K562 (cell line): Measurements from ENCODE around the gene DLST. TPM values are rescaled to one million over a fixed set of nuclear protein-coding genes. Genes with fewer than 3 reads are reported as not detected.

Source experiments
- ATAC-seq: fragments of 200-7000 bp; cut with Tn5 transposase; 3 replicates; pipeline ENCODE4 v1.9.1; 2020; ENCODE audit warnings: moderate library complexity
- BruUV-seq: library from RNA; stranded (reverse); fragments of 400-500 nt; replicated peaks from 2 replicates; lab custom pipeline; 2021; lab: Mats Ljungman, UMichigan
- CTCF ChIA-PET: fragments of 300-600 bp; formaldehyde crosslinking; extraction: SDS; loops from one replicate; lab custom pipeline; 2021; ENCODE audit warnings: low intra/inter-chr PET ratio; lab: Yijun Ruan, JAX
- POLR2A ChIA-PET: fragments of 300-600, 350-650 bp; sonication (Branson Sonifier 250); formaldehyde crosslinking; extraction: SDS; loops from one replicate; lab custom pipeline; 2021; ENCODE audit warnings: antibody characterized with exemption, inconsistent platforms; lab: Yijun Ruan, JAX
- DNase-seq, 4 experiments: peaks; one replicate each; pipeline versions ENCODE4 v3.0.0 to v3.0.0-alpha.2; 2011 to 2018; ENCODE audit warnings: low spot score in 3 of 4, mixed read lengths in 3 of 4; ENCODE audit errors: extremely low read depth in 1 of 4
- FAIRE-seq: peaks from 2 replicates; lab custom pipeline; 2011; peaks lifted over from hg19 to GRCh38; lab: Jason Lieb, UNC
- H2AFZ ChIP-seq: 2 replicates; pipeline ENCODE4 v1.6.0; 2011; ENCODE audit warnings: low read depth, low read length, control low read depth, inconsistent platforms
- H3K27ac ChIP-seq: fragments of 200-600 bp; 3 replicates; pipeline ENCODE4 v1.8.0; 2011; ENCODE audit warnings: low read depth, mild to moderate bottlenecking, control low read depth, inconsistent platforms, low read length, moderate library complexity, mixed read lengths; ENCODE audit errors: extremely low read depth
- H3K27me3 ChIP-seq, 2 experiments: fragments of 300-600 bp in 1 of 2; 2 replicates in 1 of 2; 3 replicates in 1 of 2; pipeline versions ENCODE4 v1.6.0 to v1.8.0; 2011; ENCODE audit warnings: inconsistent platforms in 2 of 2, low read length in 2 of 2, mild to moderate bottlenecking in 1 of 2, mixed read lengths in 1 of 2, moderate library complexity in 1 of 2; ENCODE audit not compliant: control insufficient read depth in 2 of 2, insufficient read depth in 2 of 2
- H3K36me3 ChIP-seq: fragments of 300-600 bp; 3 replicates; pipeline ENCODE4 v1.8.0; 2011; ENCODE audit warnings: mild to moderate bottlenecking, low read length, inconsistent platforms; ENCODE audit not compliant: control insufficient read depth, insufficient read depth
- H3K4me1 ChIP-seq, 2 experiments: fragments of 200-600 bp in 1 of 2; replicated peaks in 1 of 2; 2 replicates in 1 of 2; 3 replicates in 1 of 2; pipeline versions ENCODE4 v1.5.1 to v1.8.0; 2011; ENCODE audit warnings: inconsistent platforms in 2 of 2, low read length in 2 of 2, mild to moderate bottlenecking in 1 of 2, mixed read lengths in 1 of 2, moderate library complexity in 1 of 2; ENCODE audit not compliant: control insufficient read depth in 2 of 2, insufficient read depth in 2 of 2
- H3K4me2 ChIP-seq: 2 replicates; pipeline ENCODE4 v1.6.1; 2011; ENCODE audit warnings: low read length, control low read depth, inconsistent platforms, mixed read lengths; ENCODE audit not compliant: insufficient read depth
- H3K4me3 ChIP-seq: fragments of 200-600 bp; sonication (generic), shearing (Covaris generic); 2 replicates; pipeline ENCODE4 v1.5.1; 2016; ENCODE audit warnings: control low read depth, inconsistent platforms
- H3K79me2 ChIP-seq: fragments of 200-600 bp; 3 replicates; pipeline ENCODE4 v1.8.0; 2011; ENCODE audit warnings: low read length, inconsistent platforms; ENCODE audit not compliant: control insufficient read depth, insufficient read depth
- H3K9ac ChIP-seq, 2 experiments: 2 replicates each; pipeline versions ENCODE4 v1.6.0 to v1.6.1; 2011; ENCODE audit warnings: low read depth in 2 of 2, low read length in 2 of 2, control low read depth in 1 of 2, inconsistent platforms in 1 of 2, mild to moderate bottlenecking in 1 of 2, mixed read lengths in 1 of 2; ENCODE audit not compliant: insufficient read depth in 1 of 2
- H3K9me1 ChIP-seq: one replicate; pipeline ENCODE4 v1.6.0; 2011; ENCODE audit warnings: inconsistent platforms, mild to moderate bottlenecking, low read length, moderate library complexity; ENCODE audit not compliant: control insufficient read depth, insufficient read depth
- H3K9me3 ChIP-seq: replicated peaks from 2 replicates; pipeline ENCODE4 v1.5.1; 2011; ENCODE audit warnings: low read depth, low read length, inconsistent platforms; ENCODE audit not compliant: control insufficient read depth, insufficient read depth
- H4K20me1 ChIP-seq: replicated peaks from 2 replicates; pipeline ENCODE4 v1.6.1; 2011; ENCODE audit warnings: low read length, inconsistent platforms, mixed read lengths; ENCODE audit not compliant: control insufficient read depth, insufficient read depth
- CCNT2 ChIP-seq: IDR thresholded peaks from 2 replicates; pipeline ENCODE4 v1.6.1; 2011; ENCODE audit warnings: borderline replicate concordance, low read depth, mild to moderate bottlenecking, moderate library complexity, mixed read lengths, low read length; ENCODE audit not compliant: insufficient read length; ENCODE audit errors: extremely low read depth
- CHD4 ChIP-seq: fragments of 200-600 bp; sonication (generic); IDR thresholded peaks from 3 replicates; pipeline ENCODE4 v1.6.1; 2012; ENCODE audit warnings: low read depth, mild to moderate bottlenecking, mixed read lengths, low read length, inconsistent platforms; ENCODE audit not compliant: insufficient read depth, insufficient replicate concordance, poor library complexity, severe bottlenecking
- ELF1 ChIP-seq: fragments of 200-800 bp; sonication (Bioruptor generic); IDR thresholded peaks from 2 replicates; pipeline ENCODE4 v1.6.1; 2016; ENCODE audit warnings: missing genetic modification characterization, missing compliant biosample characterization
- NR3C1 ChIP-seq: sonication (generic); formaldehyde crosslinking; IDR thresholded peaks from 2 replicates; pipeline ENCODE4 v1.8.1; 2022; ENCODE audit warnings: missing genetic modification reagents
- RAD51 ChIP-seq: fragments of 450-650 bp; IDR thresholded peaks from 2 replicates; pipeline ENCODE4 v1.7.1; 2016; ENCODE audit warnings: low read depth, mild to moderate bottlenecking, borderline replicate concordance
- WHSC1 ChIP-seq: IDR thresholded peaks from one replicate; pipeline ENCODE4 v1.6.1; 2012; ENCODE audit warnings: low read length, control low read depth, inconsistent platforms
- ZNF184 ChIP-seq: sonication (generic); formaldehyde crosslinking; IDR thresholded peaks from 2 replicates; pipeline ENCODE4 v1.5.0; 2020; ENCODE audit warnings: missing genetic modification reagents
- WGBS: fragments of 100-300 bp; shearing (Covaris generic); methylation state at CpG from one replicate; pipeline ENCODE4 v1.1.6; 2016; ENCODE audit warnings: low coverage, mixed read lengths; ENCODE audit not compliant: insufficient coverage; ENCODE audit errors: missing lambda C conversion rate; 5-methylcytosine and 5-hydroxymethylcytosine counted together
- in situ Hi-C: fragments of 300-500 bp; cut with MboI; formaldehyde crosslinking; loops from 4 replicates; pipeline ENCODE4 v1.15.0; 2018; ENCODE audit warnings: inconsistent platforms, mixed read lengths
- intact Hi-C: fragments of 100-400 bp; cut with micrococcal nuclease; formaldehyde crosslinking; loops from 2 replicates; pipeline ENCODE4 v1.14.2; 2022
- polyA plus RNA-seq, 8 experiments: library from polyadenylated mRNA; depleted of rRNA in 4 of 8; stranded (reverse) in 5 of 8; unstranded in 3 of 8; fragments of >200 nt; fragmentation: Nextera tagmentation in 2 of 8; fragmentation: Illumina TruSeq in 1 of 8; extraction: Ambion mirVana in 2 of 8; extraction: Trizol in 1 of 8; gene quantifications; 2 replicates each; pipeline versions ENCODE4 v1.2.1 to v1.2.3, GENCODE V29; 2011 to 2014; ENCODE audit warnings: inconsistent platforms in 1 of 8, missing spikeins in 1 of 8
- total RNA-seq, 7 experiments: library from RNA; depleted of rRNA in 6 of 7; stranded (reverse); fragments of >200 nt in 6 of 7; fragmentation: Illumina TruSeq in 2 of 7; extraction: Trizol in 2 of 7; gene quantifications; 2 replicates each; pipeline versions ENCODE4 v1.2.1 to v1.2.3, GENCODE V29; 2011 to 2021; ENCODE audit warnings: low replicate concordance in 1 of 7
- TF ChIP-seq, protein P1 (sequence below): sonication (generic); formaldehyde crosslinking; IDR thresholded peaks from 2 replicates; pipeline ENCODE4 v1.8.0; 2023; ENCODE audit warnings: mild to moderate bottlenecking, missing genetic modification reagents
- TF ChIP-seq, protein P2 (sequence below): fragments of 450-650 bp; formaldehyde crosslinking; conservative IDR thresholded peaks from 2 replicates; pipeline ENCODE4 v1.4.0; 2022; ENCODE audit warnings: mild to moderate bottlenecking, missing genetic modification characterization

The DLST gene
- total and polyA plus RNA-seq, 9 of the 15 experiments (the other 6 are each of a cell fraction or from before 2014, with no cell fraction given), result 3.0 to 73.7 (median 45.4) TPM

DNA sequence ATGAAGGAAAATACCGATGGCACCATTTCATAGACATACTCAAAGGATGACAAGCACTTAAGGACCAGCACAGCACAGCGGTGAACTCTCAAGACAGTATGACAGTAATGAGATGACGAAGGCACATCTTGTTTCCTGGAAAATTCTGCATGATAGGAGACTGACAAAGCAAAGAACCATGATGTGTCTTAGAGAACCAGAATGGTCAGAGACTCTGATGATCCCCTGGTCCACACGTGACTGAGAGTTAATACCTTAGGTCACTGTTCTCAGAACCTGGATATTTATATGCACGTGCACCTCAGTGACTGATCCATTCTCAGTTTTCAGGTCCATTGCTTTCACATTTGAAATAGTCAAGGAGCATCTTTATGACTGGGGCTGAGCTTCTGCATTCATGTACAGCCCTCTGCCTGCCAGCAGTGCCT, 41.1 kb upstream of the DLST start:
- Histone ChIP-seq H2AFZ (no peak overlapping the region), H3K9ac (no peak overlapping the region), H3K4me1 (no peaks in the 10 kb centered on the region), H3K4me3 (no peak overlapping the region), H3K4me2 (no peak overlapping the region), H3K9me1 (no peaks in the 10 kb centered on the region), H3K27me3 (no peaks in the 10 kb centered on the region), H3K36me3 (peaks cover 17% of the 10 kb centered on the region; the same call in 2 of the 3 replicates), H3K9me3 (no peaks in the 10 kb centered on the region), H3K27ac (no peak overlapping the region)
- WGBS, result 52% methylated on average over 5 of the region's 5 CpGs
- ChIA-PET CTCF (no interaction called here), POLR2A (interaction anchor here (1.4 kb wide), 1 partner anchor 12 kb away, joined by 4 read pairs; no protein-coding TSS in a partner anchor)
- intact Hi-C loops, result no loop called here
- no peak for ATAC-seq
- no peak for FAIRE-seq
- no peak for DNase-seq
- no peak for TF ChIP-seq NR3C1 (CRISPR knock-in tag)
- TF ChIP-seq WHSC1, result no peak
- no peak for TF ChIP-seq ZNF184 (CRISPR knock-in tag)
- no peak for TF ChIP-seq CHD4
- TF ChIP-seq ELF1, result no peak
- TF ChIP-seq CCNT2, result no peak
- TF ChIP-seq, protein P1, sequence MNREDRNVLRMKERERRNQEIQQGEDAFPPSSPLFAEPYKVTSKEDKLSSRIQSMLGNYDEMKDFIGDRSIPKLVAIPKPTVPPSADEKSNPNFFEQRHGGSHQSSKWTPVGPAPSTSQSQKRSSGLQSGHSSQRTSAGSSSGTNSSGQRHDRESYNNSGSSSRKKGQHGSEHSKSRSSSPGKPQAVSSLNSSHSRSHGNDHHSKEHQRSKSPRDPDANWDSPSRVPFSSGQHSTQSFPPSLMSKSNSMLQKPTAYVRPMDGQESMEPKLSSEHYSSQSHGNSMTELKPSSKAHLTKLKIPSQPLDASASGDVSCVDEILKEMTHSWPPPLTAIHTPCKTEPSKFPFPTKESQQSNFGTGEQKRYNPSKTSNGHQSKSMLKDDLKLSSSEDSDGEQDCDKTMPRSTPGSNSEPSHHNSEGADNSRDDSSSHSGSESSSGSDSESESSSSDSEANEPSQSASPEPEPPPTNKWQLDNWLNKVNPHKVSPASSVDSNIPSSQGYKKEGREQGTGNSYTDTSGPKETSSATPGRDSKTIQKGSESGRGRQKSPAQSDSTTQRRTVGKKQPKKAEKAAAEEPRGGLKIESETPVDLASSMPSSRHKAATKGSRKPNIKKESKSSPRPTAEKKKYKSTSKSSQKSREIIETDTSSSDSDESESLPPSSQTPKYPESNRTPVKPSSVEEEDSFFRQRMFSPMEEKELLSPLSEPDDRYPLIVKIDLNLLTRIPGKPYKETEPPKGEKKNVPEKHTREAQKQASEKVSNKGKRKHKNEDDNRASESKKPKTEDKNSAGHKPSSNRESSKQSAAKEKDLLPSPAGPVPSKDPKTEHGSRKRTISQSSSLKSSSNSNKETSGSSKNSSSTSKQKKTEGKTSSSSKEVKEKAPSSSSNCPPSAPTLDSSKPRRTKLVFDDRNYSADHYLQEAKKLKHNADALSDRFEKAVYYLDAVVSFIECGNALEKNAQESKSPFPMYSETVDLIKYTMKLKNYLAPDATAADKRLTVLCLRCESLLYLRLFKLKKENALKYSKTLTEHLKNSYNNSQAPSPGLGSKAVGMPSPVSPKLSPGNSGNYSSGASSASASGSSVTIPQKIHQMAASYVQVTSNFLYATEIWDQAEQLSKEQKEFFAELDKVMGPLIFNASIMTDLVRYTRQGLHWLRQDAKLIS, result no peak
- TF ChIP-seq, protein P2, sequence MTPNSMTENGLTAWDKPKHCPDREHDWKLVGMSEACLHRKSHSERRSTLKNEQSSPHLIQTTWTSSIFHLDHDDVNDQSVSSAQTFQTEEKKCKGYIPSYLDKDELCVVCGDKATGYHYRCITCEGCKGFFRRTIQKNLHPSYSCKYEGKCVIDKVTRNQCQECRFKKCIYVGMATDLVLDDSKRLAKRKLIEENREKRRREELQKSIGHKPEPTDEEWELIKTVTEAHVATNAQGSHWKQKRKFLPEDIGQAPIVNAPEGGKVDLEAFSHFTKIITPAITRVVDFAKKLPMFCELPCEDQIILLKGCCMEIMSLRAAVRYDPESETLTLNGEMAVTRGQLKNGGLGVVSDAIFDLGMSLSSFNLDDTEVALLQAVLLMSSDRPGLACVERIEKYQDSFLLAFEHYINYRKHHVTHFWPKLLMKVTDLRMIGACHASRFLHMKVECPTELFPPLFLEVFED, result no peak
- no peak for TF ChIP-seq RAD51
- TF ChIP-seq, all 486 proteins: peak for 0
- no TSS peak for BruUV-seq
- in situ Hi-C loops, result no loop called here
- Histone ChIP-seq H3K79me2 (no peaks in the 10 kb centered on the region), H4K20me1 (no peaks in the 10 kb centered on the region)
